HepG2 (cell line): ENCODE results near the gene RBBP8NL. TPM values are rescaled to one million over a fixed set of nuclear protein-coding genes. Genes with fewer than 3 reads are reported as not detected.

ENCODE experiments used
- ATAC-seq: fragments of 200-7000 bp; cut with Tn5 transposase; 3 replicates; pipeline ENCODE4 v1.9.1; 2020; ENCODE audit warnings: mild to moderate bottlenecking, moderate library complexity
- BruUV-seq: library from RNA; stranded (reverse); fragments of 400-500 nt; replicated peaks from 2 replicates; lab custom pipeline; 2021; lab: Mats Ljungman, UMichigan
- CTCF ChIA-PET: fragments of 300-600 bp; formaldehyde crosslinking; extraction: SDS; loops from one replicate; lab custom pipeline; 2021; ENCODE audit warnings: low total read pairs, inconsistent platforms, low intra/inter-chr PET ratio; lab: Yijun Ruan, JAX
- POLR2A ChIA-PET: fragments of 350-600 bp; sonication (Branson Sonifier 250); formaldehyde crosslinking; loops from one replicate; lab custom pipeline; 2020; ENCODE audit warnings: antibody characterized with exemption, inconsistent platforms; lab: Yijun Ruan, JAX
- DNase-seq: peaks from one replicate; pipeline ENCODE4 v3.0.0-alpha.2; 2015; ENCODE audit warnings: low spot score
- FAIRE-seq: peaks from 3 replicates; lab custom pipeline; 2011; peaks lifted over from hg19 to GRCh38; lab: Jason Lieb, UNC
- H2AFZ ChIP-seq: one replicate; pipeline ENCODE4 v1.6.1; 2011; ENCODE audit warnings: low read length, inconsistent platforms
- H3K27ac ChIP-seq: fragments of 300-600 bp; 3 replicates; pipeline ENCODE4 v1.8.0; 2011; ENCODE audit warnings: mixed run types, mild to moderate bottlenecking, mixed read lengths, low read length, inconsistent platforms; ENCODE audit not compliant: insufficient read depth; ENCODE audit errors: extremely low read length
- H3K27me3 ChIP-seq, 2 experiments: fragments of 200-600 bp in 1 of 2; 2 replicates in 1 of 2; 3 replicates in 1 of 2; pipeline versions ENCODE4 v1.6.0 to v1.8.0; 2011; ENCODE audit warnings: low read length in 2 of 2, mild to moderate bottlenecking in 2 of 2, moderate library complexity in 2 of 2, inconsistent platforms in 1 of 2; ENCODE audit not compliant: insufficient read depth in 2 of 2, control insufficient read depth in 1 of 2
- H3K36me3 ChIP-seq, 2 experiments: fragments of 200-600 bp in 1 of 2; replicated peaks in 1 of 2; 2 replicates in 1 of 2; 3 replicates in 1 of 2; pipeline versions ENCODE4 v1.5.1 to v1.8.0; 2011; ENCODE audit warnings: low read length in 2 of 2, inconsistent platforms in 1 of 2; ENCODE audit not compliant: insufficient read depth in 2 of 2, control insufficient read depth in 1 of 2
- H3K4me1 ChIP-seq: 2 replicates; pipeline ENCODE4 v1.5.1; 2012; ENCODE audit warnings: low read length, inconsistent platforms; ENCODE audit not compliant: insufficient read depth
- H3K4me2 ChIP-seq: 2 replicates; pipeline ENCODE4 v1.6.0; 2011; ENCODE audit warnings: low read depth, low read length, inconsistent platforms
- H3K4me3 ChIP-seq, 3 experiments: fragments of 200-600 bp in 1 of 3; sonication (generic), shearing (Covaris generic) in 1 of 3; replicated peaks in 1 of 3; 2 replicates each; pipeline ENCODE4 v1.5.1; 2011 to 2016; ENCODE audit warnings: low read length in 3 of 3, inconsistent platforms in 2 of 3, low read depth in 2 of 3, mild to moderate bottlenecking in 2 of 3, control low read depth in 1 of 3, mixed read lengths in 1 of 3; ENCODE audit not compliant: insufficient read depth in 1 of 3
- H3K79me2 ChIP-seq: one replicate; pipeline ENCODE4 v1.6.1; 2011; ENCODE audit warnings: low read length, inconsistent platforms; ENCODE audit not compliant: insufficient read depth
- H3K9ac ChIP-seq: 2 replicates; pipeline ENCODE4 v1.6.0; 2011; ENCODE audit warnings: mild to moderate bottlenecking, low read depth, low read length, inconsistent platforms; ENCODE audit not compliant: insufficient read depth
- H3K9me3 ChIP-seq: 2 replicates; pipeline ENCODE4 v1.5.1; 2012; ENCODE audit warnings: mild to moderate bottlenecking, low read length
- H4K20me1 ChIP-seq: 2 replicates; pipeline ENCODE4 v1.6.0; 2011; ENCODE audit warnings: inconsistent platforms, mild to moderate bottlenecking, low read length, moderate library complexity; ENCODE audit not compliant: insufficient read depth
- GLI4 ChIP-seq: sonication (generic); formaldehyde crosslinking; IDR thresholded peaks from 2 replicates; pipeline ENCODE4 v1.5.1; 2020; ENCODE audit warnings: missing genetic modification reagents, mild to moderate bottlenecking, moderate library complexity, borderline replicate concordance
- KLF11 ChIP-seq: IDR thresholded peaks from 2 replicates; pipeline ENCODE4 v1.6.1; 2016; ENCODE audit warnings: missing compliant biosample characterization
- MEIS2 ChIP-seq: sonication (generic); formaldehyde crosslinking; IDR thresholded peaks from 2 replicates; pipeline ENCODE4 v1.9.0; 2021; ENCODE audit warnings: mild to moderate bottlenecking, missing genetic modification reagents
- ZNF468 ChIP-seq: sonication (generic); formaldehyde crosslinking; IDR thresholded peaks from 2 replicates; pipeline ENCODE4 v1.8.0; 2022; ENCODE audit warnings: mild to moderate bottlenecking, moderate library complexity, missing genetic modification reagents
- ZNF75D ChIP-seq: sonication (generic); formaldehyde crosslinking; IDR thresholded peaks from 2 replicates; pipeline ENCODE4 v1.8.1; 2023; ENCODE audit warnings: missing genetic modification reagents, mild to moderate bottlenecking, borderline replicate concordance
- WGBS: methylation state at CpG from one replicate; pipeline ENCODE4 v1.1.6; 2017; ENCODE audit warnings: low lambda C conversion rate; 5-methylcytosine and 5-hydroxymethylcytosine counted together
- in situ Hi-C: cut with HindIII; loops from 2 replicates; pipeline ENCODE4 v1.10.0; 2017; ENCODE audit warnings: low pct_unique_long_range_greater_than_20kb; ENCODE audit not compliant: extremely low pct_ligation_motif_present
- intact Hi-C: fragments of 100-400 bp; cut with micrococcal nuclease; formaldehyde crosslinking; loops from one replicate; pipeline ENCODE4 v1.10.0; 2022; ENCODE audit not compliant: unreplicated experiment
- polyA plus RNA-seq, 8 experiments: library from polyadenylated mRNA; depleted of rRNA in 3 of 8; stranded (reverse) in 7 of 8; unstranded in 1 of 8; fragments of >200 nt; fragmentation: Illumina TruSeq in 4 of 8; extraction: Trizol in 4 of 8; gene quantifications; 2 replicates each; pipeline versions ENCODE4 v1.2.1 to v1.2.3, GENCODE V29; 2011 to 2016; ENCODE audit warnings: low read depth in 4 of 8, missing spikeins in 1 of 8, mixed read lengths in 1 of 8; ENCODE audit not compliant: insufficient read depth in 1 of 8
- total RNA-seq, 5 experiments: library from RNA; depleted of rRNA; stranded (reverse); fragments of >200 nt; fragmentation: Illumina TruSeq; extraction: Trizol; gene quantifications; 2 replicates each; pipeline ENCODE4 v1.2.3, GENCODE V29; 2016; ENCODE audit warnings: low read depth in 1 of 5
- TF ChIP-seq, protein P1 (sequence below): sonication (generic); formaldehyde crosslinking; IDR thresholded peaks from one replicate; pipeline ENCODE4 v1.5.1; 2020; ENCODE audit warnings: mild to moderate bottlenecking, missing genetic modification reagents; ENCODE audit errors: not compliant biosample characterization
- TF ChIP-seq, protein P2 (sequence below): sonication (generic); formaldehyde crosslinking; conservative IDR thresholded peaks from 2 replicates; pipeline ENCODE4 v1.8.0; 2022; ENCODE audit warnings: missing genetic modification reagents
- TF ChIP-seq, protein P3 (sequence below): sonication (generic); formaldehyde crosslinking; IDR thresholded peaks from 2 replicates; pipeline ENCODE4 v1.8.1; 2023; ENCODE audit warnings: mild to moderate bottlenecking, missing genetic modification reagents
- TF ChIP-seq, protein P4 (sequence below): sonication (generic); formaldehyde crosslinking; conservative IDR thresholded peaks from 2 replicates; pipeline ENCODE4 v1.8.1; 2023; ENCODE audit warnings: missing genetic modification reagents

The RBBP8NL gene
- total and polyA plus RNA-seq, 2 of the 13 experiments (the other 11 are each of a cell fraction or from before 2014, with no cell fraction given): 0.69 to 0.86 TPM

DNA sequence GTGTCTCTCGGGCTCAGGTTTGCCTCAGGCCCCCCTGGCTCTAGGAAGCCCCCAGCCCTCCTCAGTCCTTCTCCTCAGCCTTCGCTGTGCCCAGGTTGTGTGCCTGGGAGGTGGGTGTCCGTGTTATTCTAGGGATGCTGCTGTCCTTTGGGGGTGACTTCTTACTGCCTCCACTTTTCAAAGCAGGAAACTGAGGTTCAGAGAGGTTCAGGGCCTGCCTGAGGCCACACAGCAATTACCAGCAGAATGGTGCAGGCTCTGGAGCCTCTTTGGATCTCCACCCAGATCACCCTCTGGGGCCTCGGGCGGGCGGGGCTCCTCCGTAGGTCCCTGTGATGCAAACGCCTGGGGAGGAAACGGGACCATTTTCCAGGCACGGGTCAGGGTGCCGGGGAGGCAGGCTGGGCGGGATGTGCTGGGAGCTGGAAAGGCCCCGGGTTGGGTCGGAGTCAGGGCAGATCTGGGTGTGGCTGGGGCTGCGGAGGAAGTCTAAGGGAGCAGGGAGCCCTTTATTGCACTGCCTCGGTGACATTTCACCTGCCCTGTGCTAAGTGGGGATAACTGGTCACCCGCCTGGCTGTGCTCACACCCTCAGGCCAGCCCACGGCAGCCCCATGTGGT is 25.2 kb upstream of the RBBP8NL start:
- no peaks in the 10 kb centered on the region for H3K4me1 ChIP-seq
- ChIA-PET CTCF (no interaction called here), POLR2A (no interaction called here)
- intact Hi-C loops: no loop called here
- ATAC-seq: no peak
- no TSS peak for BruUV-seq
- FAIRE-seq: no peak
- H3K9ac ChIP-seq: no peak overlapping the region
- WGBS: 16% methylated on average over 18 of the region's 18 CpGs
- H3K4me3 ChIP-seq: no peak overlapping the region
- DNase-seq: no peak
- no peak overlapping the region for H3K27ac ChIP-seq
- H3K36me3 ChIP-seq: no peaks in the 10 kb centered on the region
- H2AFZ ChIP-seq: no peak overlapping the region
- no peaks in the 10 kb centered on the region; the same call in 1 of the 2 replicates for H4K20me1 ChIP-seq
- peaks cover 40 to 79% of the 10 kb centered on the region in 2 experiments for H3K27me3 ChIP-seq
- in situ Hi-C loops: no loop called here
- no peaks in the 10 kb centered on the region for H3K79me2 ChIP-seq
- H3K4me2 ChIP-seq: no peak overlapping the region
- no peaks in the 10 kb centered on the region for H3K9me3 ChIP-seq
- TF ChIP-seq ZNF75D (CRISPR knock-in tag): no peak
- no peak for TF ChIP-seq GLI4
- TF ChIP-seq ZNF468 (CRISPR knock-in tag): no peak
- TF ChIP-seq, protein P1, sequence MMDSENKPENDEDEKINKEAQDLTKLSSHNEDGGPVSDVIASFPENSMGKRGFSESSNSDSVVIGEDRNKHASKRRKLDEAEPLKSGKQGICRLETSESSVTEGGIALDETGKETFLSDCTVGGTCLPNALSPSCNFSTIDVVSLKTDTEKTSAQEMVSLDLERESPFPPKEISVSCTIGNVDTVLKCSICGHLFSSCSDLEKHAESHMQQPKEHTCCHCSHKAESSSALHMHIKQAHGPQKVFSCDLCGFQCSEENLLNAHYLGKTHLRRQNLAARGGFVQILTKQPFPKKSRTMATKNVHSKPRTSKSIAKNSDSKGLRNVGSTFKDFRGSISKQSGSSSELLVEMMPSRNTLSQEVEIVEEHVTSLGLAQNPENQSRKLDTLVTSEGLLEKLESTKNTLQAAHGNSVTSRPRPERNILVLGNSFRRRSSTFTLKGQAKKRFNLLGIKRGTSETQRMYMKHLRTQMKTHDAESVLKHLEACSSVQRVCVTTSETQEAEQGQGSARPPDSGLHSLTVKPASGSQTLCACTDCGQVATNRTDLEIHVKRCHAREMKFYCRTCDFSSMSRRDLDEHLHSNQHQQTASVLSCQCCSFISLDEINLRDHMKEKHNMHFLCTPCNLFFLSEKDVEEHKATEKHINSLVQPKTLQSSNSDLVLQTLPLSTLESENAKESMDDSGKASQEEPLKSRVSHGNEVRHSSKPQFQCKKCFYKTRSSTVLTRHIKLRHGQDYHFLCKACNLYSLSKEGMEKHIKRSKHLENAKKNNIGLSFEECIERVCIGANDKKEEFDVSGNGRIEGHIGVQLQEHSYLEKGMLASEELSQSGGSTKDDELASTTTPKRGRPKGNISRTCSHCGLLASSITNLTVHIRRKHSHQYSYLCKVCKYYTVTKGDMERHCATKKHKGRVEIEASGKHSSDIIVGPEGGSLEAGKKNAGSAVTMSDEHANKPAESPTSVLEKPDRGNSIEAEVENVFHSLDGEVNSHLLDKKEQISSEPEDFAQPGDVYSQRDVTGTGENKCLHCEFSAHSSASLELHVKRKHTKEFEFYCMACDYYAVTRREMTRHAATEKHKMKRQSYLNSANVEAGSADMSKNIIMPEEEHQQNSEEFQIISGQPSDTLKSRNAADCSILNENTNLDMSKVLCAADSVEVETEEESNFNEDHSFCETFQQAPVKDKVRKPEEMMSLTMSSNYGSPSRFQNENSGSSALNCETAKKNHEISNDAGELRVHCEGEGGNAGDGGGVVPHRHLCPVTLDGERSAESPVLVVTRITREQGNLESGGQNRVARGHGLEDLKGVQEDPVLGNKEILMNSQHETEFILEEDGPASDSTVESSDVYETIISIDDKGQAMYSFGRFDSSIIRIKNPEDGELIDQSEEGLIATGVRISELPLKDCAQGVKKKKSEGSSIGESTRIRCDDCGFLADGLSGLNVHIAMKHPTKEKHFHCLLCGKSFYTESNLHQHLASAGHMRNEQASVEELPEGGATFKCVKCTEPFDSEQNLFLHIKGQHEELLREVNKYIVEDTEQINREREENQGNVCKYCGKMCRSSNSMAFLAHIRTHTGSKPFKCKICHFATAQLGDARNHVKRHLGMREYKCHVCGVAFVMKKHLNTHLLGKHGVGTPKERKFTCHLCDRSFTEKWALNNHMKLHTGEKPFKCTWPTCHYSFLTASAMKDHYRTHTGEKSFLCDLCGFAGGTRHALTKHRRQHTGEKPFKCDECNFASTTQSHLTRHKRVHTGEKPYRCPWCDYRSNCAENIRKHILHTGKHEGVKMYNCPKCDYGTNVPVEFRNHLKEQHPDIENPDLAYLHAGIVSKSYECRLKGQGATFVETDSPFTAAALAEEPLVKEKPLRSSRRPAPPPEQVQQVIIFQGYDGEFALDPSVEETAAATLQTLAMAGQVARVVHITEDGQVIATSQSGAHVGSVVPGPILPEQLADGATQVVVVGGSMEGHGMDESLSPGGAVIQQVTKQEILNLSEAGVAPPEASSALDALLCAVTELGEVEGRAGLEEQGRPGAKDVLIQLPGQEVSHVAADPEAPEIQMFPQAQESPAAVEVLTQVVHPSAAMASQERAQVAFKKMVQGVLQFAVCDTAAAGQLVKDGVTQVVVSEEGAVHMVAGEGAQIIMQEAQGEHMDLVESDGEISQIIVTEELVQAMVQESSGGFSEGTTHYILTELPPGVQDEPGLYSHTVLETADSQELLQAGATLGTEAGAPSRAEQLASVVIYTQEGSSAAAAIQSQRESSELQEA (CRISPR knock-in tag): no peak
- TF ChIP-seq, protein P2, sequence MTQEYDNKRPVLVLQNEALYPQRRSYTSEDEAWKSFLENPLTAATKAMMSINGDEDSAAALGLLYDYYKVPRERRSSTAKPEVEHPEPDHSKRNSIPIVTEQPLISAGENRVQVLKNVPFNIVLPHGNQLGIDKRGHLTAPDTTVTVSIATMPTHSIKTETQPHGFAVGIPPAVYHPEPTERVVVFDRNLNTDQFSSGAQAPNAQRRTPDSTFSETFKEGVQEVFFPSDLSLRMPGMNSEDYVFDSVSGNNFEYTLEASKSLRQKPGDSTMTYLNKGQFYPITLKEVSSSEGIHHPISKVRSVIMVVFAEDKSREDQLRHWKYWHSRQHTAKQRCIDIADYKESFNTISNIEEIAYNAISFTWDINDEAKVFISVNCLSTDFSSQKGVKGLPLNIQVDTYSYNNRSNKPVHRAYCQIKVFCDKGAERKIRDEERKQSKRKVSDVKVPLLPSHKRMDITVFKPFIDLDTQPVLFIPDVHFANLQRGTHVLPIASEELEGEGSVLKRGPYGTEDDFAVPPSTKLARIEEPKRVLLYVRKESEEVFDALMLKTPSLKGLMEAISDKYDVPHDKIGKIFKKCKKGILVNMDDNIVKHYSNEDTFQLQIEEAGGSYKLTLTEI: no peak
- TF ChIP-seq KLF11 (CRISPR knock-in tag): no peak
- TF ChIP-seq, protein P3, sequence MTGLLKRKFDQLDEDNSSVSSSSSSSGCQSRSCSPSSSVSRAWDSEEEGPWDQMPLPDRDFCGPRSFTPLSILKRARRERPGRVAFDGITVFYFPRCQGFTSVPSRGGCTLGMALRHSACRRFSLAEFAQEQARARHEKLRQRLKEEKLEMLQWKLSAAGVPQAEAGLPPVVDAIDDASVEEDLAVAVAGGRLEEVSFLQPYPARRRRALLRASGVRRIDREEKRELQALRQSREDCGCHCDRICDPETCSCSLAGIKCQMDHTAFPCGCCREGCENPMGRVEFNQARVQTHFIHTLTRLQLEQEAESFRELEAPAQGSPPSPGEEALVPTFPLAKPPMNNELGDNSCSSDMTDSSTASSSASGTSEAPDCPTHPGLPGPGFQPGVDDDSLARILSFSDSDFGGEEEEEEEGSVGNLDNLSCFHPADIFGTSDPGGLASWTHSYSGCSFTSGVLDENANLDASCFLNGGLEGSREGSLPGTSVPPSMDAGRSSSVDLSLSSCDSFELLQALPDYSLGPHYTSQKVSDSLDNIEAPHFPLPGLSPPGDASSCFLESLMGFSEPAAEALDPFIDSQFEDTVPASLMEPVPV (CRISPR knock-in tag): no peak
- TF ChIP-seq, protein P4, sequence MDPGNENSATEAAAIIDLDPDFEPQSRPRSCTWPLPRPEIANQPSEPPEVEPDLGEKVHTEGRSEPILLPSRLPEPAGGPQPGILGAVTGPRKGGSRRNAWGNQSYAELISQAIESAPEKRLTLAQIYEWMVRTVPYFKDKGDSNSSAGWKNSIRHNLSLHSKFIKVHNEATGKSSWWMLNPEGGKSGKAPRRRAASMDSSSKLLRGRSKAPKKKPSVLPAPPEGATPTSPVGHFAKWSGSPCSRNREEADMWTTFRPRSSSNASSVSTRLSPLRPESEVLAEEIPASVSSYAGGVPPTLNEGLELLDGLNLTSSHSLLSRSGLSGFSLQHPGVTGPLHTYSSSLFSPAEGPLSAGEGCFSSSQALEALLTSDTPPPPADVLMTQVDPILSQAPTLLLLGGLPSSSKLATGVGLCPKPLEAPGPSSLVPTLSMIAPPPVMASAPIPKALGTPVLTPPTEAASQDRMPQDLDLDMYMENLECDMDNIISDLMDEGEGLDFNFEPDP (CRISPR knock-in tag): 0 out of 2 replicates have a peak, but pooled peaks have one; percentile 53
- TF ChIP-seq MEIS2 (CRISPR knock-in tag): no peak
